ENCODE measurements around the gene ADGRF5.

Gene ADGRF5

DNA sequence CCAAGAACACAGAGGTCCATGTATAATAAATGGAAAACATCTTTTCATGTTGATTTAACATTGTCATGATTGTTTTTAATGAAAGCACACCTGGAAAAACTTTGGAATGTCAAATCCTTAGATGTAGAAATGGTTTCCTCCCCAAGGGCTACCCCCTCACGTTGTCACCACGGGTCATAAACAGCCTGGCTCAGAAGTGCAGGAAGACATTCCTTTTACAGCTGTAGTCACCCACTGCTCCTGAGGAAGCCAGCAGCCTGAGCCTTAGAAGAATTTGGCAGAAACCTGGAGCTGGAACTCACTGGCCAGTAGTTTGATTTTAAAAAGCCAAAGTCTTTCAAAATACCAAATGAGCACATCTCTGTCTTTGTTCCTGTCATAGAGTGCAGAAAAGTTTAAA is 23.7 kb downstream of the ADGRF5 start:
- Histone ChIP-seq H3K4me3 (ENCODE audit: low read length, poor library complexity, severe bottlenecking) (no peak overlapping the region), H3F3A (ENCODE audit: low read depth) (no peaks in the 10 kb centered on the region), H3K4me2 (ENCODE audit: low read depth, low read length, poor library complexity, severe bottlenecking) (no peak overlapping the region), H3K9me3 (ENCODE audit: insufficient read depth, low read depth, low read length) (no peaks in the 10 kb centered on the region), H3K4me1 (ENCODE audit: insufficient read depth, low read length, poor library complexity, severe bottlenecking) (no peaks in the 10 kb centered on the region), H3K9me2 (replicated peaks; ENCODE audit: low read depth, low read length) (no peaks in the 10 kb centered on the region), H2AFZ (ENCODE audit: low read length) (no peak overlapping the region), H4K20me1 (ENCODE audit: insufficient read depth, low read length, poor library complexity, severe bottlenecking) (no peaks in the 10 kb centered on the region), H3K27me3 (ENCODE audit: insufficient read depth, low read length, poor library complexity, severe bottlenecking) (no peaks in the 10 kb centered on the region), H3K36me3 (ENCODE audit: insufficient read depth, low read length) (no peaks in the 10 kb centered on the region), H3K79me2 (ENCODE audit: insufficient read depth, low read length) (no peaks in the 10 kb centered on the region), H3K9ac (ENCODE audit: low read depth, low read length, poor library complexity, severe bottlenecking) (no peak overlapping the region)
- TF ChIP-seq, protein P1, sequence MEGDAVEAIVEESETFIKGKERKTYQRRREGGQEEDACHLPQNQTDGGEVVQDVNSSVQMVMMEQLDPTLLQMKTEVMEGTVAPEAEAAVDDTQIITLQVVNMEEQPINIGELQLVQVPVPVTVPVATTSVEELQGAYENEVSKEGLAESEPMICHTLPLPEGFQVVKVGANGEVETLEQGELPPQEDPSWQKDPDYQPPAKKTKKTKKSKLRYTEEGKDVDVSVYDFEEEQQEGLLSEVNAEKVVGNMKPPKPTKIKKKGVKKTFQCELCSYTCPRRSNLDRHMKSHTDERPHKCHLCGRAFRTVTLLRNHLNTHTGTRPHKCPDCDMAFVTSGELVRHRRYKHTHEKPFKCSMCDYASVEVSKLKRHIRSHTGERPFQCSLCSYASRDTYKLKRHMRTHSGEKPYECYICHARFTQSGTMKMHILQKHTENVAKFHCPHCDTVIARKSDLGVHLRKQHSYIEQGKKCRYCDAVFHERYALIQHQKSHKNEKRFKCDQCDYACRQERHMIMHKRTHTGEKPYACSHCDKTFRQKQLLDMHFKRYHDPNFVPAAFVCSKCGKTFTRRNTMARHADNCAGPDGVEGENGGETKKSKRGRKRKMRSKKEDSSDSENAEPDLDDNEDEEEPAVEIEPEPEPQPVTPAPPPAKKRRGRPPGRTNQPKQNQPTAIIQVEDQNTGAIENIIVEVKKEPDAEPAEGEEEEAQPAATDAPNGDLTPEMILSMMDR (conservative IDR thresholded peaks at IDR 0.05; ENCODE audit: low read length): no peak
- no peak for TF ChIP-seq EZH2phosphoT487 (IDR thresholded peaks at IDR 0.05; ENCODE audit: borderline replicate concordance)

DNA sequence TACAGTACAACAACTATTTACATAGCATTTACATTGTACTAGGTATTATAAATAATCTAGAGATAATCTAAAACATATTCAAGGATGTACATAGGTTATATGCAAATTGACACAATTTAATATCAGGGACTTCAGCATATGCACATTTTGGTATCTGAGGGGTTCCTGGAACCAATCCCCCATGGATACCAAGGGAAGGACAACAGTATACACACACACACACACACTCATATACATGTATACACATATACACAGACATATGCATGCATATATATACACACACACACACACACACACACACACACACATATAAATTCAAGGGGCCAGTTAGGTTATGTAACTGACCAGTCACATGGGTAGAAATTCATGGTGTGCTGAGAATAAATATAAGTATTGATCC is 24.9 kb downstream of the ADGRF5 start:
- Histone ChIP-seq H3K36me3 (ENCODE audit: insufficient read depth, low read length) (no peaks in the 10 kb centered on the region), H3K9ac (ENCODE audit: low read depth, low read length, poor library complexity, severe bottlenecking) (no peak overlapping the region), H3K4me2 (ENCODE audit: low read depth, low read length, poor library complexity, severe bottlenecking) (no peak overlapping the region), H3F3A (ENCODE audit: low read depth) (no peaks in the 10 kb centered on the region), H3K4me3 (ENCODE audit: low read length, poor library complexity, severe bottlenecking) (no peak overlapping the region), H4K20me1 (ENCODE audit: insufficient read depth, low read length, poor library complexity, severe bottlenecking) (no peaks in the 10 kb centered on the region), H3K9me2 (replicated peaks; ENCODE audit: low read depth, low read length) (no peaks in the 10 kb centered on the region), H3K27me3 (ENCODE audit: insufficient read depth, low read length, poor library complexity, severe bottlenecking) (no peaks in the 10 kb centered on the region), H3K4me1 (ENCODE audit: insufficient read depth, low read length, poor library complexity, severe bottlenecking) (no peaks in the 10 kb centered on the region), H3K79me2 (ENCODE audit: insufficient read depth, low read length) (no peaks in the 10 kb centered on the region), H2AFZ (ENCODE audit: low read length) (no peak overlapping the region), H3K9me3 (ENCODE audit: insufficient read depth, low read depth, low read length) (no peaks in the 10 kb centered on the region)
- TF ChIP-seq, protein P1 (conservative IDR thresholded peaks at IDR 0.05; ENCODE audit: low read length): no peak
- no peak for TF ChIP-seq EZH2phosphoT487 (IDR thresholded peaks at IDR 0.05; ENCODE audit: borderline replicate concordance)

DNA sequence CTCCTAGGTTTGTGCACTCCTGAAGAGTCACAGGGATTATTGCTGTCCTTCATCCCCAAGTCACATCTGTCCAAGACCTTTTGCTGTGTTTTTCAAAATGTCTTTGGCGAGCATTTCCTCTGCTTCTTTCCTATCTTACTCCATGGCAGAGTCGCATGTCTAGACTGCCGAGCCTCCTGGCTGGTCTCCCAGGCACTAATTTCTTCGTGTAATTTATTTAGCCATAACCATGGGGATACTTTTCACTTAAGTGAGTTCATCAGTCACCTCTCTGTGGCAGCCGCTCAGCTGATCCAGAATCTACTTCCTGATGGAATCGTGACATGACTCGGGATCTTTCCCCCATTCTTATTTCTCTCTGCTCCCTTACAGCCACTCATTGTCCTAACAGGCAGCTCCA is 25.8 kb downstream of the ADGRF5 start:
- H3K79me2 ChIP-seq (ENCODE audit: insufficient read depth, low read length): no peaks in the 10 kb centered on the region
- H2AFZ ChIP-seq (ENCODE audit: low read length): no peak overlapping the region
- no peak overlapping the region for H3K4me3 ChIP-seq (ENCODE audit: low read length, poor library complexity, severe bottlenecking)
- no peaks in the 10 kb centered on the region for H3K4me1 ChIP-seq (ENCODE audit: insufficient read depth, low read length, poor library complexity, severe bottlenecking)
- H3F3A ChIP-seq (ENCODE audit: low read depth): no peaks in the 10 kb centered on the region
- no peaks in the 10 kb centered on the region for H4K20me1 ChIP-seq (ENCODE audit: insufficient read depth, low read length, poor library complexity, severe bottlenecking)
- no peaks in the 10 kb centered on the region for H3K9me2 ChIP-seq (replicated peaks; ENCODE audit: low read depth, low read length)
- no peak for TF ChIP-seq EZH2phosphoT487 (IDR thresholded peaks at IDR 0.05; ENCODE audit: borderline replicate concordance)
- TF ChIP-seq, protein P1 (conservative IDR thresholded peaks at IDR 0.05; ENCODE audit: low read length): no peak
- no peaks in the 10 kb centered on the region for H3K9me3 ChIP-seq (ENCODE audit: insufficient read depth, low read depth, low read length)
- H3K9ac ChIP-seq (ENCODE audit: low read depth, low read length, poor library complexity, severe bottlenecking): no peak overlapping the region
- no peaks in the 10 kb centered on the region for H3K27me3 ChIP-seq (ENCODE audit: insufficient read depth, low read length, poor library complexity, severe bottlenecking)
- H3K4me2 ChIP-seq (ENCODE audit: low read depth, low read length, poor library complexity, severe bottlenecking): no peak overlapping the region
- H3K36me3 ChIP-seq (ENCODE audit: insufficient read depth, low read length): no peaks in the 10 kb centered on the region

Measured in Loucy (cell line).